ENCODE results near the gene FBXW5. TPM values are rescaled to one million over a fixed set of nuclear protein-coding genes. Genes with fewer than 3 reads are reported as not detected.

Gene FBXW5
- total and polyA plus RNA-seq, 10 of the 15 experiments (the other 5 are each of a cell fraction or from before 2014, with no cell fraction given) = 0.21 to 97.3 (median 44.5) TPM

DNA sequence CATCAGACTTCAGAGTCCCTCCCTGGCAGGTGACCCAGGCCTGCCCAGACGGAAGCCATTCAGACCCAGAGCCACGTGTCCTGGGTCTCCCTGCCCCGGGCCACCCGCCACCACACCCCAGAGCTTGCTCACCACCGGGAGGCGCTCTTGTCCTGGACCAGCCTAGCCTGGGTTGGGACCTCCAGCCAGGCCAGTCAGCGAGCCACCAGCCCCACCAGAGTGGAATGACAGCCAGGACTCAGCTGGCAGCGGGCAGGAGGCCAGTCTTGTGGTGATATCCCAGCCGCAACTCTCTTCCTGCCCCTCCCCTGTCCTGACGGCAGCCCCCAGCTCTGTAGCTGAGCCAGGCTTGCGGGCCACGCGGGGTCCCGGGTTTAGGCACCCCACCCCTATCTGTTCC is 31.1 kb upstream of the FBXW5 start:
- SMC1A ChIA-PET (ENCODE audit: uncharacterized antibody, unreplicated experiment) = interaction anchor here (1.3 kb wide), 1 partner anchor 27 kb away, joined by 3 read pairs; no protein-coding TSS in a partner anchor
- no peak for DNase-seq (ENCODE audit: low read depth, low spot score)
- no peaks in the 10 kb centered on the region for H3K79me2 ChIP-seq (ENCODE audit: control insufficient read depth, insufficient read depth, low read length)

More for the DNA sequence above, 31.1 kb upstream of the FBXW5 start:
- no peaks in the 10 kb centered on the region for H3K36me3 ChIP-seq (ENCODE audit: control insufficient read depth in 2 of 2, insufficient read depth in 2 of 2, low read length in 1 of 2)
- H3K27ac ChIP-seq (ENCODE audit: control insufficient read depth, insufficient read depth) = no peak overlapping the region
- no peak overlapping the region for H3K9ac ChIP-seq (ENCODE audit: control insufficient read depth, insufficient read depth, low read length)
- intact Hi-C loops (cut with micrococcal nuclease; ENCODE audit: unreplicated experiment) (no loop called here), in situ Hi-C loops (cut with MboI) (no loop called here)
- 0 out of 2 replicates have a peak, but pooled peaks have one; percentile 26 for TF ChIP-seq RAD21 (IDR thresholded peaks at IDR 0.05; ENCODE audit: insufficient read depth, low read depth, low read length)
- TF ChIP-seq, protein P1, sequence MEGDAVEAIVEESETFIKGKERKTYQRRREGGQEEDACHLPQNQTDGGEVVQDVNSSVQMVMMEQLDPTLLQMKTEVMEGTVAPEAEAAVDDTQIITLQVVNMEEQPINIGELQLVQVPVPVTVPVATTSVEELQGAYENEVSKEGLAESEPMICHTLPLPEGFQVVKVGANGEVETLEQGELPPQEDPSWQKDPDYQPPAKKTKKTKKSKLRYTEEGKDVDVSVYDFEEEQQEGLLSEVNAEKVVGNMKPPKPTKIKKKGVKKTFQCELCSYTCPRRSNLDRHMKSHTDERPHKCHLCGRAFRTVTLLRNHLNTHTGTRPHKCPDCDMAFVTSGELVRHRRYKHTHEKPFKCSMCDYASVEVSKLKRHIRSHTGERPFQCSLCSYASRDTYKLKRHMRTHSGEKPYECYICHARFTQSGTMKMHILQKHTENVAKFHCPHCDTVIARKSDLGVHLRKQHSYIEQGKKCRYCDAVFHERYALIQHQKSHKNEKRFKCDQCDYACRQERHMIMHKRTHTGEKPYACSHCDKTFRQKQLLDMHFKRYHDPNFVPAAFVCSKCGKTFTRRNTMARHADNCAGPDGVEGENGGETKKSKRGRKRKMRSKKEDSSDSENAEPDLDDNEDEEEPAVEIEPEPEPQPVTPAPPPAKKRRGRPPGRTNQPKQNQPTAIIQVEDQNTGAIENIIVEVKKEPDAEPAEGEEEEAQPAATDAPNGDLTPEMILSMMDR (IDR thresholded peaks at IDR 0.05 in 2 of 3, conservative IDR thresholded peaks at IDR 0.05 in 1 of 3; ENCODE audit: control insufficient read depth in 2 of 3, extremely low read depth in 1 of 3, insufficient read depth in 1 of 3, low read depth in 3 of 3, low read length in 3 of 3) = peak in 2 of 3 experiments; percentile 7 to 17; a peak in 1 of 6 replicates
- TF ChIP-seq RELA (IDR thresholded peaks at IDR 0.05; ENCODE audit: borderline replicate concordance, partially characterized antibody) = no peak
- TF ChIP-seq FOXK2 (IDR thresholded peaks at IDR 0.05) = no peak
- no peak for TF ChIP-seq EGR1 (IDR thresholded peaks at IDR 0.05; ENCODE audit: borderline replicate concordance in 1 of 2, low read depth in 2 of 2, low read length in 2 of 2)
- no peak for TF ChIP-seq NBN (IDR thresholded peaks at IDR 0.05)
- no peak for TF ChIP-seq NR2C1 (IDR thresholded peaks at IDR 0.05)
- TF ChIP-seq TBL1XR1 (IDR thresholded peaks at IDR 0.05; ENCODE audit: low read depth, low read length) = no peak
- TF ChIP-seq MEF2B (IDR thresholded peaks at IDR 0.05; ENCODE audit: partially characterized antibody, poor library complexity, severe bottlenecking) = no peak
- no peak for TF ChIP-seq KLF5 (IDR thresholded peaks at IDR 0.05; ENCODE audit: partially characterized antibody)
- ChIA-PET RAD21 (ENCODE audit: unreplicated experiment) (interaction anchor here (1.3 kb wide), 1 partner anchor 59 kb away, joined by 7 read pairs; no protein-coding TSS in a partner anchor), CTCF (interaction anchor here (1.5 to 2.9 kb wide), 2 partner anchors 54 to 60 kb away, joined by 6 to 11 read pairs; no protein-coding TSS in a partner anchor), POLR2A (interaction anchor here (0.6 kb wide), 1 partner anchor 225 kb away, joined by 3 read pairs; no protein-coding TSS in a partner anchor)
- WGBS (ENCODE audit: insufficient coverage, insufficient replicate concordance, low lambda C conversion rate, missing lambda C conversion rate) = 5% methylated on average over 14 of the region's 14 CpGs
- H3K4me3 ChIP-seq = no peak overlapping the region
- H3K4me2 ChIP-seq (ENCODE audit: control insufficient read depth, insufficient read depth) = no peak overlapping the region
- H3K27me3 ChIP-seq (replicated peaks in 1 of 2; ENCODE audit: control insufficient read depth in 2 of 2, insufficient read depth in 2 of 2, low read length in 1 of 2) = no peaks in the 10 kb centered on the region; a peak in 2 of 4 replicates
- H3K4me1 ChIP-seq (ENCODE audit: control insufficient read depth, insufficient read depth, low read length) = no peaks in the 10 kb centered on the region
- no peaks in the 10 kb centered on the region for H4K20me1 ChIP-seq (ENCODE audit: control insufficient read depth, insufficient read depth)
- H2AFZ ChIP-seq (ENCODE audit: control insufficient read depth, low read depth, low read length) = no peak overlapping the region
- ATAC-seq (peak; percentile 25), FAIRE-seq (no peak)
- no TSS peak for BruUV-seq (replicated peaks)
- H3K9me3 ChIP-seq (replicated peaks; ENCODE audit: control insufficient read depth, insufficient read depth, low read length) = no peaks in the 10 kb centered on the region
